ENCODE results near the gene MAP4K2.
"Not testable (repeated sequence)": the region's sequence is repeated elsewhere in the genome, so short reads cannot be mapped to it uniquely, and the experiment has no call there.

MAP4K2 gene

GRCh38 chr11:64803158-64803845 is at the start of gene MAP4K2:
Gene MAP4K2 (minus strand): TSS chr11:64803214. CDS start chr11:64803149, 65 bp downstream.
- DNase-seq, result peak; percentile 80

- no peak for DNase-seq
These were observed 48.9 kb upstream of the MAP4K2 start for GRCh38 chr11:64851831-64852351.

- no peak for DNase-seq
These were observed 48.1 kb upstream of the MAP4K2 start for GRCh38 chr11:64850979-64851567.

- no peak for DNase-seq
These were observed 46.8 kb upstream of the MAP4K2 start for GRCh38 chr11:64849598-64850356.

- DNase-seq, result no peak
These were observed 46.0 kb upstream of the MAP4K2 start for GRCh38 chr11:64848826-64849597.

- no peak for DNase-seq
These were observed 45.3 kb upstream of the MAP4K2 start for GRCh38 chr11:64848214-64848825.

- peak; percentile 92 for DNase-seq
These were observed 44.1 kb upstream of the MAP4K2 start for GRCh38 chr11:64846998-64847666.

- not testable (repeated sequence) for DNase-seq
These were observed 42.7 kb upstream of the MAP4K2 start for GRCh38 chr11:64845776-64846129.

- DNase-seq, result no peak
These were observed 42.2 kb upstream of the MAP4K2 start for GRCh38 chr11:64845129-64845775.

GRCh38 chr11:64844330-64845128 is 41.5 kb upstream of the MAP4K2 start, which contains the start of gene CDC42BPG:
Gene CDC42BPG (minus strand): TSS chr11:64844653. CDS start chr11:64844569, 84 bp downstream.
- DNase-seq, result no peak

GRCh38 chr11:64843686-64844329 is 40.8 kb upstream of the MAP4K2 start:
- no peak for DNase-seq

- DNase-seq, result no peak
These were observed 40.1 kb upstream of the MAP4K2 start for GRCh38 chr11:64842851-64843685.

GRCh38 chr11:64842366-64842759 is 39.3 kb upstream of the MAP4K2 start:
- DNase-seq, result no peak

- no peak for DNase-seq
These were observed 38.8 kb upstream of the MAP4K2 start for GRCh38 chr11:64841592-64842365.

- DNase-seq, result no peak
These were observed 37.1 kb upstream of the MAP4K2 start for GRCh38 chr11:64839887-64840782.

- no peak for DNase-seq
These were observed 36.3 kb upstream of the MAP4K2 start for GRCh38 chr11:64839335-64839734.

Data from activated T-cell treated with anti-CD3 and anti-CD28 coated beads for 4 hours (primary cell).